Stimulated activated CD8-positive, alpha-beta memory T cell treated with anti-CD3 and anti-CD28 coated beads, Interleukin-4, amount 100 ng/mL, for 24 hours (primary cell): Measurements from ENCODE around the gene SAMD8.
"Not testable (repeated sequence)": the region's sequence is repeated elsewhere in the genome, so short reads cannot be mapped to it uniquely, and the experiment has no call there.

ENCODE experiments used
- DNase-seq: peaks from one replicate; pipeline ENCODE4 v3.0.0-alpha.2; 2020; ENCODE audit warnings: low read depth

Gene SAMD8

DNA sequence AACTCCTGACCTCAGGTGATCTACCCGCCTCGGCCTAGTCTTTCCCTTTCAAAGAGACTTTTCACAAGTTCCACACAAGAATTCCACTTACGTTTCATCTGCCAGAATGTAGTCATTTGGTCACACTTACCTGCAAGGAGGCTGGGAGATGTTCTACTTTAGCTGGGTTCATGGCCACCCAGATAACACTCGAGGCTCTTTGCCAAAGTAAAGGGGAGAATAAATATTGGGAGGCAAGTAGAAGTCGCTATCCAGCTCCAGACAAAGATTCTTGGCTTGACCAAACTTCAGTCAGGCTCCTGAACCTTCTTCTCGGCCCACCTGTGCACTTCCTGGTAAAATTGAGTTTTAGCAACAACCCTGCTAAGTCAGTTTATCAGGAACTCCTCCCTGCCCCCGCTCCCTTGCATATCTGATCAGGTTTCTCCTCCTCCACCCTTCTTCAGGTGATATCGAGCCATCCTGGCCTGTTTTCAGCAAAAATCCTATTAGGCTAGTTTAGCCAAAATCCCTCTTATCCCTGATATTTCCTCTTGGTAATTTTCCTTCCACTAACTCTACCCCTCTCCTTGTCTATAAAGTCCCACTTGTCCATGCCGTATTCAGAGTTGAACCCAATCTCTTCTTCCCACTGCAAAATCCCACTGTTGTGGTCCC is 25.1 kb upstream of the SAMD8 start:
- no peak for DNase-seq

- DNase-seq: no peak
These were observed 22.8 kb upstream of the SAMD8 start for GRCh38 chr10:75088640-75089039.

DNA sequence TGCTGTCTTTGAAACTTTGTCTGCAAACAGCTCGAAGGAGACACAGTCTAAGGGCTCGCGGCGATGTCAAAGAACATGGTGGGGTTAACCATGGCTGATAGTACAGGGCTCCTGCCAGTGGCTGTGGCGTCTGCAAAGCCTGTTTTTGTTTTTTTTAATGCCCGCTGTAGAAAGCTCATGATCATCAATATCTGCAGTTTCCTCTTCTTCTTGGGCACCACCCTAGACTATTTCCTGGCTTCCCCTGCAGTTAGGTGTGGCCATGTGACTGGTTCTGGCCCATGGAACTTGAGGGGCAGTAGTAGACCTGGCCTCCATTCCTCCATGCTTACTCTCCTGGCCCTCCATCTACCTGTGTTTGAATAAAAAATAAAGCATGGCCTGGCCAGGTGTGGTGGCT is 21.8 kb upstream of the SAMD8 start:
- DNase-seq: no peak

- DNase-seq: no peak
These were observed 20.3 kb upstream of the SAMD8 start for GRCh38 chr10:75091146-75091545.

DNA sequence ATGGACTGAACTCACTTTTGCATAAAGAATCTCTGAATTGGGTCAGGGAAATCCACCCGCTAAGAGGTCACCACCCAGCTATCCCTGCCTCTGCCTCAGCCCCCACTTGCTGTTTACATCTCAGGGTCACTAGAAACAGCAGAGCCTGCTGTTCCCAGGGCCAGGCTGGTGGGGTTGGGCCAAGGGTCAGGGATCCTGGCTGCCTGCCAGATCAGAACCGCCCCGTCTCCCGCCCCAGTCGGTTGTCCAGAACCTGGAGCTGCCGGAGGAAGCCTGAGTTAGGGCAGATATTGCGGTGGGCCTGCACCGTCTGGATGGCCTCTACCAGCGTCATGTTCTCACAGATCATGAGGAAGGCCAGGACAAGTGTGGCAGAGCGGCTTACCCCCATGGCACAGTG is 17.0 kb upstream of the SAMD8 start:
- DNase-seq: no peak

DNA sequence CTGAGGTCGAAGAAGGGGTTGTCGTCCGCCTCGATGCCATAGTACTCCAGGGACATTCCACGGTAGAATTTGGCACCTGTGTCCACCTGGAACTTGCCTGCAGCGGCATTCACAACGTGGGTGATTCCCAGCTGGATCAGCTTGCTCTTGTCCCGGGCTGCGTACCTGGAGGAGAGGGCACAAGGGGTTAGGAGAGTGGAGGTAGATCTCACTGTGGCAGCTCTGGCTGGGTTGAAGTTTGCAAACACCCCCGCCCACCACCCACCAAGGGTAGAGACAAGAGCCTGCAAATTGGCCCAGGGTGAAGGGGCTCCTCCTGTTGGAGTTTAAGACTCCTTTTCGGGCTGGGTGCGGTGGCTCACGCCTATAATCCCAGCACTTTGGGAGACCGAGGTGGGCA is 15.8 kb upstream of the SAMD8 start:
- no peak for DNase-seq

- no peak for DNase-seq
These were observed 14.7 kb upstream of the SAMD8 start for GRCh38 chr10:75096749-75097148.

GRCh38 chr10:75097666-75098285 is 13.7 kb upstream of the SAMD8 start:
- DNase-seq: no peak

- no peak for DNase-seq
These were observed 12.4 kb upstream of the SAMD8 start for GRCh38 chr10:75098902-75099673.

GRCh38 chr10:75099952-75100763 is 11.3 kb upstream of the SAMD8 start:
- DNase-seq: peak; percentile 75

- no peak for DNase-seq
These were observed 10.6 kb upstream of the SAMD8 start for GRCh38 chr10:75100764-75101291.

DNA sequence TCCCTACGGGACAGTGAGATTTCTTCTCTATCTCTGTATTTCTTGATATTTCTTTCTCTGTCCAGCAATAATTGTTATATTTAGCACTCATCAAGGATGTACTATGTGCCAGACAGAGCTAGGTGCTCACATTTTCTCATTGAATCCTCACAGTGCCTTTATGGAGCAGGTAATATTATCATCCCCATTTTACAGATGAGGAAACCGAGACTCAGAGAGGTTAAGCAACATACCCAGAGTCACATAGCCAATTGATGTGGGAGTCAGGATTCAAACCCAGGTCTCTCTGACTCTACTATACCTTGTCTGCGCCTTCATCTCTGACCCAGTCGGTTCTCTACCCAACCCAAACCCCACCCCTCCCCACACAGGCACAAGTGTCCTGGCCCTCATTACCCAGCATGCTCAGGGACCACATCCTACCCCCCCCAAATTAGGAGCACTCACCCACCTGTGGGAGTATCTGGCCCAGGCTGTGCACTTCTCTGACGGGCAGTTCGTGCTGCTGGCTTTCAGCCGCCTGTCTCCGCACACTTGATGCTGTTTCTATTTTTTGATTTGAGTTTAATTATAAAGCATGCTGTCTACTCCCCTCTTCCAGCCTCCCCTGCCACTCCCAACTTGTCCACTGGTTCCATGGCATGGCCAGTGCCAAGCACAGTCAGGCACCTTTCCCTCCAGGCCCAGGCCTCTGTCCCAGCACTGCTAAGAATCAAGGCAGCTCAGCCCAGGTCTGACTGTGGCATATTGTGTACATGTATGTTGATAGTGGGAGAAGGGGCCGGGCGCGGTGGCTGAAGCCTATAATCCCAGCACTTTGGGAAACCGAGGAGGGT is 9.8 kb upstream of the SAMD8 start:
- no peak for DNase-seq

DNA sequence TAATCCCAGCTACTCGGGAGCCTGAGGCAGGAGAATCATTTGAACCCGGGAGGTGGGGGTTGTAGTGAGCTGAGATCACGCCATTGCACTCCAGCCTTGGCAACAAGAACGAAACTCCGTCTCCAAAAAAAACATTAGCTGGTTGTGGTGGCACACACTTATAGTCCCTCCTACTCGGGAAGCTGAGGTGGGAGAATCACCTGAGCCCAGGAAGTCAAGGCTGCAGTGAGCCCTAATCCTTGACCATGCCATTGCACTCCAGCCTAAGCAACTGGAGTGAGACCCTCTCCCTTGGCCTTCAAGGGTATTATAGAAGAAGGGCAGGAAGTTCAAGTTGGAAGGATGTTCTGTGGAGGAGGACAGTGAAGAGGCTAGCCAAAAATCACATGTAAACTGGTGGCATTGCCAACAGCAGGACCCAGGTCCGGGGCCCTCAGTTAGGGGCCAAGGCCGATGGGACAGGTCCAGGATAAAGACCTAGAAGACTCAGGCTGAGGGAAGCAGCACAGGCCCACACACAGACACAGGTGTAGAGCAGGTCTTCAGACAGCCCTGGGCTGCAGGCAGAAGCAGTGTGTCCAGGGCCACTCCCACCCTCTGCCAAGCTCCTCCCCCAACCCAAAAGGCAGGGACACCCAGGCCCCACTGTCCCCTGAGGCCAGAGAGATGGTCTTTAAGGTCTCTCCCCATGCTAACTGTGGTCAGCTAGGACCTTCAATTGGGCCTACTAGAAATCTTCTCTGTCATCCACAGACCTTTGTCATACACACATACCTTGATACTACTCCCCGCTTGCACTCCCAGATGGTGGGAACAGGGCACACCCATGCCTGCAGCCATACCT is 8.4 kb upstream of the SAMD8 start:
- DNase-seq: no peak

GRCh38 chr10:75103881-75104686 is 7.4 kb upstream of the SAMD8 start:
- DNase-seq: no peak

DNA sequence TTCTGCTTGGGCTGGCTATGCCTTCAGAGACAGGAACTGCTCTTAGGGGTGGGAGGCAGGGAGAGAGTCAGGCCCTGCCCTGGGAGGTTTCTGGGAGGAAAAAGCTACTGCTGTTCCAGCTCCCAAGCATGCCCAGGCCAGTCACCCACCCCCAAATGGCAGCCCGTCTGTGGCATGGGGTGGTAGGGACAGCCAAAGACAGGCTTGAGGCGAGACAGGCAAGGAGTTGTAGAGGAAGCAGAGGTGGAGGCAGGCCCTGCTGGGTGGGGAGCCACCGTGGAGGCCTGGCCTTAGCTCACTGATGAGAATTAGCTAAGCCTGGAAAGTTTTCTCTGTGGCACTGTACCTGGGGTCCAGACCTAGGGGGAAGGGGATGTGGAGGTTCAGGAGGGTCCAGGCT is 6.6 kb upstream of the SAMD8 start:
- DNase-seq: no peak

DNA sequence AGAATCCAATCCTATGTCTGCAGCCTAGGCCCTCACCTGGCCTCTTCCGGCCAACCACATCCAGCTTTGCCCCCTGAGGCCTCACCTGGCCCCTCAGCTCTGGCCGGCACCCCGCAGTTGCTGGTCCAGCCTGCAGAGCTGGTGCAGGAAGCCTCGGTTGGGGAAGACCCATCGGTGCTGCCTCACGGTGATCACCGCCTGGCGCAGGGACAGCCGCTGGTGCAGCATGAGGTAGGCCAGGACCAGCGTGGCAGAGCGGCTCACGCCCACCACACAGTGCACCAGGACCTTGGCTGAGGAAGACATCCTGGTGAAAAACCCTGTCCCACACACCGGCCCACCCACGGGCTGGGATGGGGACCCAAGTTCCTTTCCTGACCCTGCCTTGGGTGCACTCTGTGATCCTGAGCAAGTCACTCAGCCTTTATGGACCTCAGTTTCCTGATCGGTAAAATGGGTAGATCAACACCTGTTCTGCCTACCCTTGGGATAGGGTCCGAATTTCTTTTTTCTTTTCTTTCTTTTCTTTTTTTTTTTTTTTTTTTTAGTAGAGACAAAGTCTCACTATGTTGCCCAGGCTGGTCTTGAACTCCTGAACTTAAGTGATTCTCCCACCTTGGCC is 5.8 kb upstream of the SAMD8 start:
- no peak for DNase-seq

DNA sequence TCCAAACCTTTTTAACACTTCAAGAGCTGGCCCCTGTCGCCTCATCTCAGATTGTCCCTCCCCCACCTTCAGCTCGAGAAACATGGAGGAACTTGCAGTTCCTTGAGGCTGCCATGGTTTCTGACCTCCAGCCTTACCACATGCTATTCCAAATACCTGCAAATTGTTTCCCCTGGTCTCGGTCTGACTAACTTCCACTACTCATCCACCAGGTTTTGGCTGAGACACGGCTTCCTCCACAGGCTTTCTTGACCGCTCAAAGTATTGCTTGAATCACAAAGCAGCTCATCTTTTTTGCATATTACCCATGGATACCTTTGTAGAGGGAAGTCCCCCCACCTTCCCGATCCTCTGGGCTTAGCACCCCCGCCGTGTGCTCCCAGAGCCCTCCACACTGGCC is 5.2 kb upstream of the SAMD8 start:
- no peak for DNase-seq

DNA sequence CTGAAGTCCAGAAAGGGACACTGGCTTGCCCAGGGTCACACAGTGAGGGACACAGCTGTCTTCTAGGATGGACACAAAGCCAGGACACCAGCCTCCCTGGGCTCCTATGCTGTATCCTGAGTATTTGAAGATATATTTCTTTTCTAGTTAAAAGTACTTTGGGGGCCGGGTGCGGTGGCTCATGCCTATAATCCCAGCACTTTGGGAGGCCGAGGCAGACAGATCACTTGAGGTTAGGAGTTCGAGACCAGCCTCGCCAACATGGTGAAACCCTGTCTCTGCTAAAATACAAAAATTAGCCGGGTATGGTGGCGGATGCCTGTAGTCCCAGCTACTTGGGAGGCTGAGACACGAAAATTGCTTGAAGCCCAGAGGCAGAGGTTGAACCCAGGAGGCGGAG is 4.6 kb upstream of the SAMD8 start:
- DNase-seq: not testable (repeated sequence)
